Upper lobe of left lung (tissue), 6 donors: Measurements from ENCODE around the gene TIAL1. TPM values are rescaled to one million over a fixed set of nuclear protein-coding genes. Genes with fewer than 3 reads are reported as not detected.
"Not testable (repeated sequence)": the region's sequence is repeated elsewhere in the genome, so short reads cannot be mapped to it uniquely, and the experiment has no call there.

Source experiments
- ATAC-seq, 2 donors: fragments of 200-7000 bp; cut with Tn5 transposase; one replicate each; pipeline ENCODE4 v1.9.1; 2022; ENCODE audit warnings: mild to moderate bottlenecking in 2 of 2, moderate library complexity in 2 of 2; ENCODE audit not compliant: low FRiP score in 2 of 2
- DNase-seq, 2 donors: peaks; one replicate each; pipeline ENCODE4 v3.0.0-alpha.2; 2019 to 2020
- H3K27ac ChIP-seq, 4 donors: fragments of 200-600 bp; sonication (generic); one replicate each; pipeline ENCODE4 v1.5.1; 2016 to 2019
- H3K27me3 ChIP-seq, 4 donors: fragments of 200-600 bp; sonication (generic); one replicate each; pipeline ENCODE4 v1.5.1; 2017 to 2019
- H3K36me3 ChIP-seq, 4 donors: fragments of 200-600 bp; sonication (generic); one replicate each; pipeline ENCODE4 v1.5.1; 2016 to 2019
- H3K4me1 ChIP-seq, 4 donors: fragments of 200-600 bp; sonication (generic); one replicate each; pipeline ENCODE4 v1.5.1; 2018 to 2019
- H3K4me3 ChIP-seq, 4 donors: fragments of 200-600 bp; sonication (generic); one replicate each; pipeline ENCODE4 v1.5.1; 2017 to 2019; ENCODE audit warnings: mild to moderate bottlenecking in 2 of 4, moderate library complexity in 1 of 4
- H3K9me3 ChIP-seq, 4 donors: fragments of 200-600 bp; sonication (generic); one replicate each; pipeline ENCODE4 v1.5.1; 2018 to 2019
- EP300 ChIP-seq, 4 donors: sonication (generic); formaldehyde crosslinking; IDR thresholded peaks; one replicate each; pipeline ENCODE4 v1.5.1; 2017; ENCODE audit warnings: antibody characterized with exemption in 4 of 4, control low read depth in 2 of 4
- POLR2A ChIP-seq, 4 donors: fragments of 450-650 bp; IDR thresholded peaks; one replicate each; pipeline ENCODE4 v1.5.1; 2016 to 2017; ENCODE audit warnings: antibody characterized with exemption in 4 of 4, mild to moderate bottlenecking in 2 of 4
- POLR2AphosphoS5 ChIP-seq, 2 donors: sonication (generic); formaldehyde crosslinking; IDR thresholded peaks; one replicate each; pipeline ENCODE4 v1.5.1; 2017; ENCODE audit warnings: antibody characterized with exemption in 2 of 2
- WGBS, 2 donors: methylation state at CpG; one replicate each; pipeline ENCODE4 v1.1.5; 2017 to 2018; 5-methylcytosine and 5-hydroxymethylcytosine counted together
- total RNA-seq, 6 donors: library from RNA; depleted of rRNA in 4 of 6; stranded (reverse); fragments of >200 nt in 4 of 6; gene quantifications; one replicate each; pipeline versions ENCODE4 v1.1.0 to v1.2.1, GENCODE V29; 2016 to 2021
- TF ChIP-seq, protein P1 (sequence below), 6 experiments: fragments of 450-650 bp in 4 of 6; fragments of 200-600 bp in 2 of 6; sonication (generic) in 2 of 6; IDR thresholded peaks; one replicate each; pipeline ENCODE4 v1.5.1; 2016 to 2019; ENCODE audit warnings: antibody characterized with exemption in 6 of 6
- donor health status: DM: no; HTN: no; CAD: no; lungs with moderate emphysema.
- donor health status: DM: no; HTN: yes; CAD: no; lungs with severe emphysema.

TIAL1 gene
- total RNA-seq, 6 donors from 2014 or later, result 53.3 to 112 (median 87.9) TPM

- Histone ChIP-seq H3K27ac (no peak overlapping the region), H3K4me1 (peaks cover 0 to 16% (median 5%) of the 10 kb centered on the region in 4 donors), H3K36me3 (no peaks in the 10 kb centered on the region), H3K9me3 (no peaks in the 10 kb centered on the region), H3K4me3 (no peak overlapping the region), H3K27me3 (no peaks in the 10 kb centered on the region)
- ATAC-seq (no peak), DNase-seq (no peak)
- WGBS, 2 donors, result 59 to 78% methylated on average over 6 to 10 of the region's 10 CpGs
- no peak for TF ChIP-seq POLR2AphosphoS5 (IDR thresholded peaks at IDR 0.05)
- no peak for TF ChIP-seq EP300 (IDR thresholded peaks at IDR 0.05)
- TF ChIP-seq, protein P1, sequence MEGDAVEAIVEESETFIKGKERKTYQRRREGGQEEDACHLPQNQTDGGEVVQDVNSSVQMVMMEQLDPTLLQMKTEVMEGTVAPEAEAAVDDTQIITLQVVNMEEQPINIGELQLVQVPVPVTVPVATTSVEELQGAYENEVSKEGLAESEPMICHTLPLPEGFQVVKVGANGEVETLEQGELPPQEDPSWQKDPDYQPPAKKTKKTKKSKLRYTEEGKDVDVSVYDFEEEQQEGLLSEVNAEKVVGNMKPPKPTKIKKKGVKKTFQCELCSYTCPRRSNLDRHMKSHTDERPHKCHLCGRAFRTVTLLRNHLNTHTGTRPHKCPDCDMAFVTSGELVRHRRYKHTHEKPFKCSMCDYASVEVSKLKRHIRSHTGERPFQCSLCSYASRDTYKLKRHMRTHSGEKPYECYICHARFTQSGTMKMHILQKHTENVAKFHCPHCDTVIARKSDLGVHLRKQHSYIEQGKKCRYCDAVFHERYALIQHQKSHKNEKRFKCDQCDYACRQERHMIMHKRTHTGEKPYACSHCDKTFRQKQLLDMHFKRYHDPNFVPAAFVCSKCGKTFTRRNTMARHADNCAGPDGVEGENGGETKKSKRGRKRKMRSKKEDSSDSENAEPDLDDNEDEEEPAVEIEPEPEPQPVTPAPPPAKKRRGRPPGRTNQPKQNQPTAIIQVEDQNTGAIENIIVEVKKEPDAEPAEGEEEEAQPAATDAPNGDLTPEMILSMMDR (IDR thresholded peaks at IDR 0.05), result no peak
- no peak for TF ChIP-seq POLR2A (IDR thresholded peaks at IDR 0.05)
Observed at GRCh38 chr10:119620241-119621077, 23.7 kb upstream of the TIAL1 start.

DNA sequence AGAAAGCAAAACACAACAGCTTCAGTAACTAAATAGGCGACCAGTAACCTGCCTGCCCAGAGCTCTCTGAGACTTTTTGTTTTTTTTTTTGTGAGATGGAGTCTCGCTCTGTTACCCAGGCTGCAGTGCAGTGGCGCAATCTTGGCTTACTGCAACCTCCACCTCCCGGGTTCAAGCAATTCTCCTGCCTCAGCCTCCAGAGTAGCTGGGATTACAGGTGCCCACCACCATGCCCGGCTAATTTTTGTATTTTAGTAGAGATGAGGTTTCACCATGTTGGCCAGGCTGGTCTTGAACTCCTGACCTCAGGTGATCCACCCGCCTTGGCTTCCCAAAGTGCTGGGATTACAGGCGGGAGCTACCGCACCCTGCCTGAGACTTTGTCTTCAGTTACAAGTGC lies 23.0 kb upstream of the TIAL1 start:
- not testable (repeated sequence) for H3K9me3 ChIP-seq, H3K27me3 ChIP-seq, H3K36me3 ChIP-seq, H3K27ac ChIP-seq, ATAC-seq, DNase-seq, H3K4me3 ChIP-seq
- WGBS, 2 donors, result 93 to 96% methylated on average over 8 of the region's 8 CpGs
- H3K4me1 ChIP-seq, result peaks cover 0 to 16% (median 5%) of the 10 kb centered on the region in 4 donors

GRCh38 chr10:119619215-119619614 lies 22.5 kb upstream of the TIAL1 start:
- no peak for ATAC-seq
- TF ChIP-seq POLR2AphosphoS5 (IDR thresholded peaks at IDR 0.05) (no peak), EP300 (IDR thresholded peaks at IDR 0.05) (no peak), POLR2A (IDR thresholded peaks at IDR 0.05) (no peak)
- TF ChIP-seq, protein P1 (IDR thresholded peaks at IDR 0.05), result no peak
- DNase-seq, result no peak
- H3K36me3 ChIP-seq, result no peaks in the 10 kb centered on the region
- H3K4me3 ChIP-seq, result no peak overlapping the region
- 65 to 67% methylated on average over 2 of the region's 2 CpGs for WGBS, 2 donors
- H3K4me1 ChIP-seq, result peaks cover 0 to 16% (median 5%) of the 10 kb centered on the region in 4 donors
- H3K27me3 ChIP-seq, result no peaks in the 10 kb centered on the region
- no peaks in the 10 kb centered on the region for H3K9me3 ChIP-seq
- peak overlapping the region in 1 of 4 donors; percentile 11 for H3K27ac ChIP-seq

- DNase-seq, result no peak
Observed at GRCh38 chr10:119616882-119617570, 20.3 kb upstream of the TIAL1 start.

DNA sequence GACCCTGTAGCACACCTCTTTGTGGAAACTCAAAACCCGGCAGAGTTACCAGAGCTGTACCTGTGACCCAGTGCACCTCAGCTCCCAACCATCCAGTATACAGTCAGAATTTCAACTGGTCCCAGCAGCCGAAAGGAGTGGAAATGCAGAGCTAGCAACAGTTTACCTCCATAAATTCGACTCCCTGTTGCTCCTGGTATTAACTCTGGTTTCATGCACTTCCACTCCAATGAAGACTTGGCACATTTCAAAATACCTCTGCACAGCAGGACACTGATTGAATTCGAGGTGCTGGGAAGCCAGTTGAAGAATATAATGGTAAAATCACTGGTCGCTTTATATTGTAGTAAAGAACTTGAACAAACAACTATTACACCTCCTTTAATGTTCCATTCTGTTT lies 17.9 kb upstream of the TIAL1 start:
- DNase-seq (no peak), ATAC-seq (no peak)
- Histone ChIP-seq H3K27ac (no peak overlapping the region), H3K36me3 (no peaks in the 10 kb centered on the region), H3K27me3 (no peaks in the 10 kb centered on the region), H3K4me3 (no peak overlapping the region), H3K9me3 (no peaks in the 10 kb centered on the region), H3K4me1 (peaks cover 0 to 11% (median 5%) of the 10 kb centered on the region in 4 donors)
- WGBS, 2 donors, result 86 to 88% methylated on average over 5 of the region's 5 CpGs
- TF ChIP-seq EP300 (IDR thresholded peaks at IDR 0.05) (no peak), POLR2AphosphoS5 (IDR thresholded peaks at IDR 0.05) (no peak), POLR2A (IDR thresholded peaks at IDR 0.05) (no peak)
- TF ChIP-seq, protein P1 (IDR thresholded peaks at IDR 0.05), result no peak

More at GRCh38 chr10:119616882-119617570, 20.3 kb upstream of the TIAL1 start:
- ATAC-seq, result peak in 1 of 2 donors; percentile 48
- 67 to 75% methylated on average over 13 of the region's 13 CpGs for WGBS, 2 donors
- H3K27me3 ChIP-seq, result no peaks in the 10 kb centered on the region
- peaks cover 0 to 16% (median 5%) of the 10 kb centered on the region in 4 donors for H3K4me1 ChIP-seq
- H3K4me3 ChIP-seq, result no peak overlapping the region
- H3K27ac ChIP-seq, result no peak overlapping the region
- H3K9me3 ChIP-seq, result no peaks in the 10 kb centered on the region
- no peaks in the 10 kb centered on the region for H3K36me3 ChIP-seq
- TF ChIP-seq, protein P1 (IDR thresholded peaks at IDR 0.05), result no peak
- TF ChIP-seq EP300 (IDR thresholded peaks at IDR 0.05) (no peak), POLR2A (IDR thresholded peaks at IDR 0.05) (no peak), POLR2AphosphoS5 (IDR thresholded peaks at IDR 0.05) (no peak)
